Neural progenitor cell (in vitro differentiated cells): ENCODE data around the gene G3BP2.

Experiments
- EZH2 ChIP-seq: fragments of 200-600 bp; sonication (generic); IDR thresholded peaks from 2 replicates; pipeline ENCODE4 v1.6.1; 2017; ENCODE audit warnings: antibody characterized with exemption, mild to moderate bottlenecking, moderate library complexity
- EZH2phosphoT487 ChIP-seq: fragments of 200-600 bp; sonication (generic); IDR thresholded peaks from 2 replicates; pipeline ENCODE4 v1.6.1; 2017; ENCODE audit warnings: antibody characterized with exemption
- TF ChIP-seq, protein P1 (sequence below): fragments of 200-600 bp; sonication (generic); IDR thresholded peaks from 2 replicates; pipeline ENCODE4 v1.5.1; 2017; ENCODE audit warnings: antibody characterized with exemption, mild to moderate bottlenecking

DNA sequence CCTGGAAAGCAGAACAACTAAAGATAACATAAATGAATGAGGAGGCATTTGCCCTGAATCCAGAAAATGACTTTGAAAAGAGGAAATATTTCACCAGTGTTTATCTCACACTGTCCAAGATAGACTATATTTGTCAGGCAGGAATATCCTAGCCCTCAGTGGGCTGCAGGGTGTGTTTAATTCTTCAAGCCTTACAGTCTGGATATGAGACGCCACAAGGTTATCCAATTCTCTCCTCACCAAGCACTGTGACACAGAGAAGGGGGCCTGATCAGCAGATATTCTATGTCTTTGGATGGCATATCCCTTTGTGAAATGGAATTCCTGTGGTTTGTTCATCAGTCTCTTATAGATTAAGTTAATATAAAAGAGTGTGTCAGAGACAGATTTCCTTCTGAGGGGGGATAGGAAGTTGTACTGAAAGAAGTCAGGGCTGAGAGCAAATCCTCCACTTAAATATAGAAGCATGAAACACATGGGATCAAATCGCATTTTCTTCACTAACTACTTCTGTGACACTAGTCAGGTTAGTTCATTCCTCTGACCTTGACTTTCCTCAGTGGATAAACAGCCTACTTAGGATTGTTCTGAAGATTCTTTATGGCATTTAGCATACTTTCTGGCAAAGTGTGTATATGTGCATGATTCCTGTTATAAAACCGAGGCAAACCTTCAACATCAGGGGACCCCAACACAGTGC, 6.8 kb upstream of the G3BP2 start:
- TF ChIP-seq, protein P1, sequence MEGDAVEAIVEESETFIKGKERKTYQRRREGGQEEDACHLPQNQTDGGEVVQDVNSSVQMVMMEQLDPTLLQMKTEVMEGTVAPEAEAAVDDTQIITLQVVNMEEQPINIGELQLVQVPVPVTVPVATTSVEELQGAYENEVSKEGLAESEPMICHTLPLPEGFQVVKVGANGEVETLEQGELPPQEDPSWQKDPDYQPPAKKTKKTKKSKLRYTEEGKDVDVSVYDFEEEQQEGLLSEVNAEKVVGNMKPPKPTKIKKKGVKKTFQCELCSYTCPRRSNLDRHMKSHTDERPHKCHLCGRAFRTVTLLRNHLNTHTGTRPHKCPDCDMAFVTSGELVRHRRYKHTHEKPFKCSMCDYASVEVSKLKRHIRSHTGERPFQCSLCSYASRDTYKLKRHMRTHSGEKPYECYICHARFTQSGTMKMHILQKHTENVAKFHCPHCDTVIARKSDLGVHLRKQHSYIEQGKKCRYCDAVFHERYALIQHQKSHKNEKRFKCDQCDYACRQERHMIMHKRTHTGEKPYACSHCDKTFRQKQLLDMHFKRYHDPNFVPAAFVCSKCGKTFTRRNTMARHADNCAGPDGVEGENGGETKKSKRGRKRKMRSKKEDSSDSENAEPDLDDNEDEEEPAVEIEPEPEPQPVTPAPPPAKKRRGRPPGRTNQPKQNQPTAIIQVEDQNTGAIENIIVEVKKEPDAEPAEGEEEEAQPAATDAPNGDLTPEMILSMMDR, result no peak
- no peak for TF ChIP-seq EZH2
- no peak for TF ChIP-seq EZH2phosphoT487
